H9 (cell line): ENCODE results near the gene ZNF747. TPM values are rescaled to one million over a fixed set of nuclear protein-coding genes. Genes with fewer than 3 reads are reported as not detected.

ENCODE experiments used
- DNase-seq: peaks from one replicate; pipeline ENCODE4 v3.0.0-alpha.2; 2017
- H2AFZ ChIP-seq: one replicate; pipeline ENCODE4 v1.6.1; 2013; ENCODE audit warnings: mild to moderate bottlenecking, low read length, control low read depth, moderate library complexity
- H2AK5ac ChIP-seq: 2 replicates; pipeline ENCODE4 v1.6.1; 2013; ENCODE audit warnings: low read length, control low read depth, mixed read lengths; ENCODE audit not compliant: insufficient read length
- H2BK120ac ChIP-seq: one replicate; pipeline ENCODE4 v1.6.1; 2013; ENCODE audit warnings: low read depth, mild to moderate bottlenecking, low read length, control low read depth, inconsistent platforms; ENCODE audit not compliant: poor library complexity, severe bottlenecking
- H2BK12ac ChIP-seq: 2 replicates; pipeline ENCODE4 v1.6.1; 2013; ENCODE audit warnings: low read length, control low read depth, mixed read lengths, low read depth; ENCODE audit not compliant: insufficient read length
- H2BK15ac ChIP-seq: 2 replicates; pipeline ENCODE4 v1.6.1; 2013; ENCODE audit warnings: low read depth, low read length, control low read depth
- H2BK20ac ChIP-seq: one replicate; pipeline ENCODE4 v1.6.1; 2013; ENCODE audit warnings: low read depth, mild to moderate bottlenecking, low read length, control low read depth, inconsistent platforms; ENCODE audit not compliant: poor library complexity, severe bottlenecking
- H2BK5ac ChIP-seq: 2 replicates; pipeline ENCODE4 v1.6.1; 2013; ENCODE audit warnings: low read length, control low read depth, mixed read lengths; ENCODE audit not compliant: insufficient read length
- H3K14ac ChIP-seq: 2 replicates; pipeline ENCODE4 v1.6.1; 2013; ENCODE audit warnings: low read length, control low read depth; ENCODE audit not compliant: insufficient read depth
- H3K18ac ChIP-seq: 2 replicates; pipeline ENCODE4 v1.6.1; 2013; ENCODE audit warnings: low read depth, mild to moderate bottlenecking, mixed read lengths, low read length, control low read depth; ENCODE audit not compliant: insufficient read length
- H3K23ac ChIP-seq: 2 replicates; pipeline ENCODE4 v1.6.1; 2013; ENCODE audit warnings: low read length, control low read depth, mixed read lengths, low read depth; ENCODE audit not compliant: insufficient read length
- H3K23me2 ChIP-seq: 2 replicates; pipeline ENCODE4 v1.6.1; 2013; ENCODE audit warnings: low read depth, mild to moderate bottlenecking, mixed read lengths, low read length, control low read depth; ENCODE audit not compliant: insufficient read length, poor library complexity, severe bottlenecking
- H3K27ac ChIP-seq: 2 replicates; pipeline ENCODE4 v1.5.1; 2013; ENCODE audit warnings: low read length, control low read depth, mixed read lengths, low read depth; ENCODE audit not compliant: insufficient read length
- H3K27me3 ChIP-seq: 2 replicates; pipeline ENCODE4 v1.6.1; 2013; ENCODE audit warnings: low read length, control low read depth, inconsistent platforms; ENCODE audit not compliant: insufficient read depth
- H3K4ac ChIP-seq: 2 replicates; pipeline ENCODE4 v1.6.1; 2013; ENCODE audit warnings: low read depth, mild to moderate bottlenecking, control low read depth, inconsistent platforms, low read length, moderate library complexity
- H3K4me1 ChIP-seq: 2 replicates; pipeline ENCODE4 v1.6.1; 2013; ENCODE audit warnings: low read length, control low read depth, inconsistent platforms; ENCODE audit not compliant: insufficient read depth
- H3K4me2 ChIP-seq: 2 replicates; pipeline ENCODE4 v1.6.1; 2013; ENCODE audit warnings: low read length, control low read depth, mixed read lengths; ENCODE audit not compliant: insufficient read length, insufficient read depth
- H3K56ac ChIP-seq: 2 replicates; pipeline ENCODE4 v1.6.1; 2013; ENCODE audit warnings: low read depth, mild to moderate bottlenecking, mixed read lengths, low read length, control low read depth; ENCODE audit not compliant: insufficient read length
- H3K79me1 ChIP-seq: 2 replicates; pipeline ENCODE4 v1.6.1; 2013; ENCODE audit warnings: low read depth, mild to moderate bottlenecking, moderate library complexity, low read length, control low read depth, inconsistent platforms; ENCODE audit not compliant: insufficient read depth, poor library complexity, severe bottlenecking
- H3K79me2 ChIP-seq: 2 replicates; pipeline ENCODE4 v1.6.1; 2013; ENCODE audit warnings: low read length, control low read depth, inconsistent platforms; ENCODE audit not compliant: insufficient read depth
- H3K9ac ChIP-seq: 2 replicates; pipeline ENCODE4 v1.6.1; 2013; ENCODE audit warnings: low read length, control low read depth, mixed read lengths; ENCODE audit not compliant: insufficient read length; ENCODE audit errors: extremely low read depth
- H3K9me3 ChIP-seq: one replicate; pipeline ENCODE4 v1.6.1; 2013; ENCODE audit warnings: low read depth, low read length, inconsistent platforms; ENCODE audit not compliant: control insufficient read depth
- H3T11ph ChIP-seq: one replicate; pipeline ENCODE4 v1.6.1; 2013; ENCODE audit warnings: mild to moderate bottlenecking, low read length, control low read depth, inconsistent platforms
- H4K20me1 ChIP-seq: one replicate; pipeline ENCODE4 v1.6.1; 2013; ENCODE audit not compliant: control insufficient read depth, insufficient read length, insufficient read depth
- H4K5ac ChIP-seq: 2 replicates; pipeline ENCODE4 v1.6.1; 2013; ENCODE audit warnings: low read depth, mild to moderate bottlenecking, mixed read lengths, low read length, control low read depth; ENCODE audit not compliant: insufficient read length
- H4K8ac ChIP-seq: replicated peaks from 2 replicates; pipeline ENCODE4 v1.6.1; 2013; ENCODE audit warnings: low read length, control low read depth, mixed read lengths, low read depth; ENCODE audit not compliant: insufficient read length
- H4K91ac ChIP-seq: 2 replicates; pipeline ENCODE4 v1.6.1; 2013; ENCODE audit warnings: low read depth, mild to moderate bottlenecking, moderate library complexity, mixed read lengths, low read length, control low read depth; ENCODE audit not compliant: insufficient read length
- H3K27ac Mint-ChIP-seq, 3 experiments: 2 replicates in 2 of 3; 3 replicates in 1 of 3; pipeline ENCODE4 v1.8.0; 2020 to 2021; ENCODE audit warnings: mixed read lengths in 3 of 3, mild to moderate bottlenecking in 1 of 3, moderate library complexity in 1 of 3
- H3K27me3 Mint-ChIP-seq: 2 replicates; pipeline ENCODE4 v1.8.0; 2021; ENCODE audit warnings: low read depth, mild to moderate bottlenecking, moderate library complexity, mixed read lengths
- H3K36me3 Mint-ChIP-seq, 3 experiments: 2 replicates in 2 of 3; 3 replicates in 1 of 3; pipeline ENCODE4 v1.8.0; 2020 to 2021; ENCODE audit warnings: low read depth in 3 of 3, mixed read lengths in 3 of 3; ENCODE audit not compliant: insufficient read depth in 1 of 3
- H3K4me1 Mint-ChIP-seq, 2 experiments: 2 replicates each; pipeline ENCODE4 v1.8.0; 2020; ENCODE audit warnings: mixed read lengths in 2 of 2
- H3K4me3 Mint-ChIP-seq, 2 experiments: 2 replicates in 1 of 2; 3 replicates in 1 of 2; pipeline ENCODE4 v1.8.0; 2020 to 2021; ENCODE audit warnings: mild to moderate bottlenecking in 2 of 2, mixed read lengths in 2 of 2, moderate library complexity in 1 of 2
- H3K9me3 Mint-ChIP-seq, 2 experiments: 2 replicates in 1 of 2; 3 replicates in 1 of 2; pipeline ENCODE4 v1.8.0; 2020; ENCODE audit warnings: mild to moderate bottlenecking in 2 of 2, mixed read lengths in 2 of 2, moderate library complexity in 1 of 2
- WGBS: extraction: QIAGEN DNeasy Blood & Tissue Kit; methylation state at CpG from one replicate; pipeline ENCODE4 v1.1.7; 2013; ENCODE audit warnings: missing lambda C conversion rate, low lambda C conversion rate, mixed read lengths; ENCODE audit not compliant: insufficient read length; ENCODE audit errors: extremely low coverage; 5-methylcytosine and 5-hydroxymethylcytosine counted together
- total RNA-seq: library from RNA; stranded (reverse); gene quantifications from 2 replicates; pipeline ENCODE4 v1.2.1, GENCODE V29; 2021
- TF ChIP-seq, protein P1 (sequence below): fragments of 200-600 bp; sonication (generic); conservative IDR thresholded peaks from 3 replicates; pipeline ENCODE4 v1.8.0; 2021; ENCODE audit warnings: antibody characterized with exemption, mild to moderate bottlenecking

Gene ZNF747
- total RNA-seq, 1 experiment from 2014 or later, result 18.4 TPM

DNA sequence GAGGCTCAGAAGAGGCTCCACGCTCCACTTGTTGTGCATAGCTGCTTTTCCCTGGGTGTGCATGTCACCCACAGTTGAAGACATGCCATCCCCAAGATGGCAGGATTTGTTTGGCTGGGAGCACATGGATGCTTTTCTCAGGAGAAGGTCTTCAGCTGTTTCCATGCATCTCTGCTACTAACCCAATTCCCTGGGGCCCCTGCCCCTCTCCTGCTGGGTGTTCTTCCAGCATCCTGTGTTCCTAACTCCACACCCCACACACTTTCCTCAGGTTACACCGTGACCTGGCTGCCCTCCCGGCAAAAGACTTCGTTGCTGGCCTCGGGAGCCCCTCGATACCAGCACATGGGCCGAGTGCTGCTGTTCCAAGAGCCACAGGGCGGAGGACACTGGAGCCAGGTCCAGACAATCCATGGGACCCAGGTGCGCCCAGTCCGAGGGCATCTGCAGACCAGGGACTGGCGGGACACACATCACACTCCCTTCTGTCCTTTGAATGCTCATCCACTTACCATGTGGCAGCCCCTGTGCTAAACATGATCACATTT, 40.6 kb downstream of the ZNF747 start:
- H3K14ac ChIP-seq, result no peak overlapping the region
- Mint-ChIP-seq H3K4me1 (peaks cover 9 to 20% of the 10 kb centered on the region in 2 experiments), H3K27ac (no peak overlapping the region), H3K4me3 (no peak overlapping the region), H3K36me3 (no peaks in the 10 kb centered on the region), H3K27me3 (peaks cover 15% of the 10 kb centered on the region), H3K9me3 (no peaks in the 10 kb centered on the region; a peak in 3 of 5 replicates)
- no peak overlapping the region for H3K18ac ChIP-seq
- H3K4ac ChIP-seq, result no peak overlapping the region
- H3K23me2 ChIP-seq, result no peaks in the 10 kb centered on the region
- no peak overlapping the region for H4K5ac ChIP-seq
- no peak overlapping the region for H3T11ph ChIP-seq
- H2AFZ ChIP-seq, result no peak overlapping the region
- DNase-seq, result no peak
- H4K8ac ChIP-seq, result no peak overlapping the region
- no peaks in the 10 kb centered on the region for H3K79me1 ChIP-seq
- H2BK5ac ChIP-seq, result no peak overlapping the region
- H3K23ac ChIP-seq, result no peak overlapping the region
- H4K91ac ChIP-seq, result no peak overlapping the region
- no peak overlapping the region for H2BK120ac ChIP-seq
- TF ChIP-seq, protein P1, sequence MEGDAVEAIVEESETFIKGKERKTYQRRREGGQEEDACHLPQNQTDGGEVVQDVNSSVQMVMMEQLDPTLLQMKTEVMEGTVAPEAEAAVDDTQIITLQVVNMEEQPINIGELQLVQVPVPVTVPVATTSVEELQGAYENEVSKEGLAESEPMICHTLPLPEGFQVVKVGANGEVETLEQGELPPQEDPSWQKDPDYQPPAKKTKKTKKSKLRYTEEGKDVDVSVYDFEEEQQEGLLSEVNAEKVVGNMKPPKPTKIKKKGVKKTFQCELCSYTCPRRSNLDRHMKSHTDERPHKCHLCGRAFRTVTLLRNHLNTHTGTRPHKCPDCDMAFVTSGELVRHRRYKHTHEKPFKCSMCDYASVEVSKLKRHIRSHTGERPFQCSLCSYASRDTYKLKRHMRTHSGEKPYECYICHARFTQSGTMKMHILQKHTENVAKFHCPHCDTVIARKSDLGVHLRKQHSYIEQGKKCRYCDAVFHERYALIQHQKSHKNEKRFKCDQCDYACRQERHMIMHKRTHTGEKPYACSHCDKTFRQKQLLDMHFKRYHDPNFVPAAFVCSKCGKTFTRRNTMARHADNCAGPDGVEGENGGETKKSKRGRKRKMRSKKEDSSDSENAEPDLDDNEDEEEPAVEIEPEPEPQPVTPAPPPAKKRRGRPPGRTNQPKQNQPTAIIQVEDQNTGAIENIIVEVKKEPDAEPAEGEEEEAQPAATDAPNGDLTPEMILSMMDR, result no peak
- no CpG with 5 or more reads among the region's 11 CpGs for WGBS
- no peaks in the 10 kb centered on the region for H3K79me2 ChIP-seq
- H4K20me1 ChIP-seq, result no peaks in the 10 kb centered on the region
- no peak overlapping the region for H3K56ac ChIP-seq
- H2BK20ac ChIP-seq, result no peak overlapping the region
- no peak overlapping the region for H3K4me2 ChIP-seq
- H2BK12ac ChIP-seq, result no peak overlapping the region
- H3K27me3 ChIP-seq, result no peaks in the 10 kb centered on the region
- H2BK15ac ChIP-seq, result no peak overlapping the region
- no peak overlapping the region for H3K9ac ChIP-seq
- no peaks in the 10 kb centered on the region; the same call in 1 of the 2 replicates for H3K4me1 ChIP-seq
- H2AK5ac ChIP-seq, result no peak overlapping the region
- H3K9me3 ChIP-seq, result no peaks in the 10 kb centered on the region
- no peak overlapping the region for H3K27ac ChIP-seq
